HepG2 (cell line): ENCODE measurements around the gene TTC31. TPM values are rescaled to one million over a fixed set of nuclear protein-coding genes. Genes with fewer than 3 reads are reported as not detected.

Experiments used
- AHDC1 ChIP-seq: sonication (generic); formaldehyde crosslinking; IDR thresholded peaks from 2 replicates; pipeline ENCODE4 v1.5.1; 2020; ENCODE audit warnings: mild to moderate bottlenecking, missing genetic modification reagents, borderline replicate concordance
- ARNT ChIP-seq: fragments of 450-650 bp; IDR thresholded peaks from 2 replicates; pipeline ENCODE4 v1.6.1; 2017
- CAMTA2 ChIP-seq: sonication (generic); formaldehyde crosslinking; IDR thresholded peaks from 2 replicates; pipeline ENCODE4 v1.4.0; 2020; ENCODE audit warnings: mild to moderate bottlenecking, missing genetic modification reagents, borderline replicate concordance
- JUND ChIP-seq: sonication (generic); formaldehyde crosslinking; IDR thresholded peaks from 2 replicates; pipeline ENCODE4 v1.8.0; 2022; ENCODE audit warnings: mild to moderate bottlenecking, missing genetic modification reagents
- KMT2A ChIP-seq: sonication (generic); formaldehyde crosslinking; IDR thresholded peaks from 2 replicates; pipeline ENCODE4 v1.4.0; 2020; ENCODE audit warnings: missing genetic modification reagents
- MXD1 ChIP-seq: sonication (generic); formaldehyde crosslinking; IDR thresholded peaks from 2 replicates; pipeline ENCODE4 v1.4.0; 2020; ENCODE audit warnings: mild to moderate bottlenecking, missing genetic modification reagents
- NFAT5 ChIP-seq: sonication (generic); formaldehyde crosslinking; IDR thresholded peaks from 2 replicates; pipeline ENCODE4 v1.4.0; 2020; ENCODE audit warnings: missing genetic modification reagents
- SMAD9 ChIP-seq: sonication (generic); formaldehyde crosslinking; IDR thresholded peaks from 2 replicates; pipeline ENCODE4 v1.5.1; 2020; ENCODE audit warnings: mild to moderate bottlenecking, missing genetic modification reagents
- SP140L ChIP-seq: sonication (generic); formaldehyde crosslinking; IDR thresholded peaks from 2 replicates; pipeline ENCODE4 v1.4.0; 2020; ENCODE audit warnings: missing genetic modification reagents, borderline replicate concordance
- SRSF9 ChIP-seq: fragments of 200-400 bp; formaldehyde crosslinking; IDR thresholded peaks from 2 replicates; pipeline ENCODE4 v1.6.1; 2018; ENCODE audit warnings: borderline replicate concordance, mild to moderate bottlenecking, low read depth, low read length; ENCODE audit not compliant: insufficient read depth, poor library complexity, severe bottlenecking
- TBL1XR1 ChIP-seq: fragments of 150-350 bp; IDR thresholded peaks from 2 replicates; pipeline ENCODE4 v1.6.1; 2014; ENCODE audit warnings: borderline replicate concordance, low read length; ENCODE audit not compliant: partially characterized antibody
- TSC22D2 ChIP-seq: sonication (generic); formaldehyde crosslinking; IDR thresholded peaks from 2 replicates; pipeline ENCODE4 v1.5.1; 2020; ENCODE audit warnings: missing genetic modification reagents, mild to moderate bottlenecking, borderline replicate concordance
- ZBTB1 ChIP-seq: sonication (generic); formaldehyde crosslinking; IDR thresholded peaks from 2 replicates; pipeline ENCODE4 v1.4.0; 2020; ENCODE audit warnings: missing genetic modification reagents, borderline replicate concordance
- ZBTB2 ChIP-seq: sonication (generic); formaldehyde crosslinking; IDR thresholded peaks from 2 replicates; pipeline ENCODE4 v1.8.0; 2022; ENCODE audit warnings: low read depth, missing genetic modification reagents
- polyA plus RNA-seq, 8 experiments: library from polyadenylated mRNA; depleted of rRNA in 3 of 8; stranded (reverse) in 7 of 8; unstranded in 1 of 8; fragments of >200 nt; fragmentation: Illumina TruSeq in 4 of 8; extraction: Trizol in 4 of 8; gene quantifications; 2 replicates each; pipeline versions ENCODE4 v1.2.1 to v1.2.3, GENCODE V29; 2011 to 2016; ENCODE audit warnings: low read depth in 4 of 8, missing spikeins in 1 of 8, mixed read lengths in 1 of 8; ENCODE audit not compliant: insufficient read depth in 1 of 8
- total RNA-seq, 5 experiments: library from RNA; depleted of rRNA; stranded (reverse); fragments of >200 nt; fragmentation: Illumina TruSeq; extraction: Trizol; gene quantifications; 2 replicates each; pipeline ENCODE4 v1.2.3, GENCODE V29; 2016; ENCODE audit warnings: low read depth in 1 of 5

Gene TTC31
- total and polyA plus RNA-seq, 2 of the 13 experiments (the other 11 are each of a cell fraction or from before 2014, with no cell fraction given) = 28.3 to 39.5 TPM

GRCh38 chr2:74457549-74458131, 25.2 kb upstream of the TTC31 start (continued):
- TF ChIP-seq NFAT5 (CRISPR knock-in tag) (0 out of 2 replicates have a peak, but pooled peaks have one; percentile 8), MXD1 (CRISPR knock-in tag) (peak; percentile 64), JUND (no peak), TBL1XR1 (no peak), SRSF9 (no peak), ARNT (no peak), ZBTB1 (CRISPR knock-in tag) (peak; percentile 30; the same call in 1 of the 2 replicates), TSC22D2 (CRISPR knock-in tag) (no peak; the same call in 1 of the 2 replicates), ZBTB2 (CRISPR knock-in tag) (peak; percentile 66; the same call in 1 of the 2 replicates), CAMTA2 (CRISPR knock-in tag) (no peak), AHDC1 (CRISPR knock-in tag) (peak; percentile 50; the same call in 1 of the 2 replicates), KMT2A (peak; percentile 83), SP140L (CRISPR knock-in tag) (no peak), SMAD9 (CRISPR knock-in tag) (no peak)
